Pancreas (tissue), 10 donors: ENCODE data around the gene RNF157. TPM values are rescaled to one million over a fixed set of nuclear protein-coding genes. Genes with fewer than 3 reads are reported as not detected.

Experiments used
- ATAC-seq, 4 donors: fragments of 200-7000 bp; cut with Tn5 transposase; one replicate each; pipeline versions ENCODE4 v1.8.0 to v1.9.1; 2020; ENCODE audit warnings: mild to moderate bottlenecking in 4 of 4, moderate library complexity in 4 of 4
- DNase-seq, 6 donors: peaks; one replicate each; pipeline ENCODE4 v3.0.0-alpha.2; 2020
- FAIRE-seq: peaks from 2 replicates; lab custom pipeline; 2012; peaks lifted over from hg19 to GRCh38; lab: Jason Lieb, UNC
- H3K27ac ChIP-seq, 4 donors: fragments of 200-600 bp; sonication (generic); 1 replicate in 3 of 4; 2 replicates in 1 of 4; pipeline versions ENCODE4 v1.5.0 to v1.8.0; 2020
- H3K27me3 ChIP-seq, 4 donors: fragments of 200-600 bp; one replicate each; pipeline ENCODE4 v1.8.0; 2021
- H3K36me3 ChIP-seq, 3 donors: fragments of 200-600 bp; sonication (generic) in 1 of 3; one replicate each; pipeline versions ENCODE4 v1.5.0 to v1.8.0; 2020 to 2021
- H3K4me1 ChIP-seq, 3 donors: fragments of 200-600 bp; one replicate each; pipeline ENCODE4 v1.8.0; 2021
- H3K4me3 ChIP-seq, 4 donors: fragments of 200-600 bp; sonication (generic) in 2 of 4; one replicate each; pipeline versions ENCODE4 v1.5.0 to v1.8.0; 2020 to 2021
- H3K9me3 ChIP-seq, 4 donors: fragments of 200-600 bp; one replicate each; pipeline ENCODE4 v1.8.0; 2021
- WGBS, 2 donors: extraction: QIAGEN DNeasy Blood & Tissue Kit; methylation state at CpG; one replicate each; pipeline ENCODE4 v1.1.7; 2013; 5-methylcytosine and 5-hydroxymethylcytosine counted together
- intact Hi-C, 3 donors: fragments of 100-400 bp; cut with DNase I; formaldehyde crosslinking; loops; one replicate each; pipeline versions ENCODE4 v1.11.1 to v1.14.2; 2022
- polyA plus RNA-seq, 2 donors: library from polyadenylated mRNA; stranded (reverse); fragments of 200-250 nt; gene quantifications; one replicate each; pipeline ENCODE4 v1.2.3, GENCODE V29; 2013
- total RNA-seq, 6 donors: library from RNA; stranded (reverse); fragmentation: NEBNext Ultra II Directional in 4 of 6; extraction: Animal tissue kit (Norgen Biotek cat#: 25700) in 4 of 6; gene quantifications; one replicate each; pipeline versions ENCODE4 v1.2.1 to v1.2.4, GENCODE V29; 2021 to 2023
- TF ChIP-seq, protein P1 (sequence below), 4 donors: fragments of 200-600 bp; sonication (generic) in 3 of 4; IDR thresholded peaks; one replicate each; pipeline versions ENCODE4 v1.5.0 to v1.8.0; 2021; ENCODE audit warnings: antibody characterized with exemption in 4 of 4
- donor health status: healthy with polysubstance abuse.
- donor health status: DM: no; HTN: no; CAD: no; lungs with moderate emphysema.
- donor health status: DM: no; HTN: no; CAD: no.
- donor health status: control.
- donor health status: control.
- donor health status: Bipolar disorder and iron deficiency.
- donor health status: DM: yes; HTN: yes; CAD: no.
- donor health status: DM: no; HTN: no; CAD: no.
- donor health status: DM: no; HTN: no; CAD: no.
- donor health status: DM: yes; HTN: yes; CAD: no.

Gene RNF157
- total and polyA plus RNA-seq, 8 donors = 0.87 to 6.4 (median 3.3) TPM

DNA sequence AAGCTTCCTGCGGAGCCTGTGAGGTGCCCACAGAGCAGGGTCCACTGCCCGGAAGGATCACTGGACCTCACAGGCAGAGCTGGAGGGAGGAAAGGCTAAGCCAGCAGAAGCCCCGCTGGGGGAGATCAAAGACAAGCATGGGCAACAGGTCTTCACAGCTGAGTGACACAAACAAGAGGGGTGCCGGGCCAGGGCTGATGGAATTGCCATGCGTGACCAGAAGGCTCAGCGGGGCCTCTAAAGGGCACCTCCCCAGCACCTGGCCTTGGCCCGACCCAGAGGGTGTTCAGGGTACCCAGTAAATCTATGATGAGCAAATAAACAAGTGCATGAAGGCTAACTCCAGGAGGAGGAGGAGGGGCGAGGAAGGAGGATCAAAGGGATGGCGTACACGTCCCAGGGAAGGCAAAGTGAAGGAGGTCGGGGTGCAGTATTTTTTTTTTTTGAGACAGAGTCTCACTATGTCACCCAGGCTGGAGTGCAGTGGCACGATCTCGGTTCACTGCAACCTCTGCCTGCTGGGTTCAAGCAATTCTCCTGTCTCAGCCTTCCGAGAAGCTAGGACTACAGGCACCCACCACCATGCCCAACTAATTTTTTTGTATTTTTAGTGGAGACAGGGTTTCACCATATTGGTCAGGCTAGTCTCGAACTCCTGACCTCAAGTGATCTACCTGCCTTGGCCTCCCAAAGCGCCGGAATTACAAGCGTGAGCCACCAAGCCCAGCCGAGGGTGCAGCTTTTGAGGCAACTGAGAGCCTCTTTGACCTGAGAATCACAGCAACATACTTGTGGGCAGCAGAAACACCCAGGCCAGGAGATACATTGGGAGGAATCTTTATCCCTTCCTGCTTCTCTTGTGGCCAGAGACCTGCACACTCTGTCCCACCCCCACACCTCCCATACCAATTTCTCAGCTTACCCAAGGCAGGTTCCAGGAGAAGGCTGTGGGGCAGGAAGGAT lies 120.6 kb downstream of the RNF157 start:
- H3K36me3 ChIP-seq = no peaks in the 10 kb centered on the region
- H3K27ac ChIP-seq = no peak overlapping the region
- TF ChIP-seq, protein P1, sequence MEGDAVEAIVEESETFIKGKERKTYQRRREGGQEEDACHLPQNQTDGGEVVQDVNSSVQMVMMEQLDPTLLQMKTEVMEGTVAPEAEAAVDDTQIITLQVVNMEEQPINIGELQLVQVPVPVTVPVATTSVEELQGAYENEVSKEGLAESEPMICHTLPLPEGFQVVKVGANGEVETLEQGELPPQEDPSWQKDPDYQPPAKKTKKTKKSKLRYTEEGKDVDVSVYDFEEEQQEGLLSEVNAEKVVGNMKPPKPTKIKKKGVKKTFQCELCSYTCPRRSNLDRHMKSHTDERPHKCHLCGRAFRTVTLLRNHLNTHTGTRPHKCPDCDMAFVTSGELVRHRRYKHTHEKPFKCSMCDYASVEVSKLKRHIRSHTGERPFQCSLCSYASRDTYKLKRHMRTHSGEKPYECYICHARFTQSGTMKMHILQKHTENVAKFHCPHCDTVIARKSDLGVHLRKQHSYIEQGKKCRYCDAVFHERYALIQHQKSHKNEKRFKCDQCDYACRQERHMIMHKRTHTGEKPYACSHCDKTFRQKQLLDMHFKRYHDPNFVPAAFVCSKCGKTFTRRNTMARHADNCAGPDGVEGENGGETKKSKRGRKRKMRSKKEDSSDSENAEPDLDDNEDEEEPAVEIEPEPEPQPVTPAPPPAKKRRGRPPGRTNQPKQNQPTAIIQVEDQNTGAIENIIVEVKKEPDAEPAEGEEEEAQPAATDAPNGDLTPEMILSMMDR (IDR thresholded peaks at IDR 0.05) = no peak
- no peaks in the 10 kb centered on the region for H3K27me3 ChIP-seq
- no peak for FAIRE-seq
- DNase-seq = peak in 1 of 6 donors; percentile 52
- H3K4me3 ChIP-seq = no peak overlapping the region
- H3K9me3 ChIP-seq = no peaks in the 10 kb centered on the region
- 77 to 79% methylated on average over 19 of the region's 19 CpGs for WGBS, 2 donors
- ATAC-seq = no peak
- H3K4me1 ChIP-seq = peaks cover 0 to 4% (median 0%) of the 10 kb centered on the region in 3 donors
- intact Hi-C loops = loop anchor here in 2 of 3 donors (5.0 kb wide), 3 partner anchors 33 to 163 kb away; no protein-coding TSS in a partner anchor

DNA sequence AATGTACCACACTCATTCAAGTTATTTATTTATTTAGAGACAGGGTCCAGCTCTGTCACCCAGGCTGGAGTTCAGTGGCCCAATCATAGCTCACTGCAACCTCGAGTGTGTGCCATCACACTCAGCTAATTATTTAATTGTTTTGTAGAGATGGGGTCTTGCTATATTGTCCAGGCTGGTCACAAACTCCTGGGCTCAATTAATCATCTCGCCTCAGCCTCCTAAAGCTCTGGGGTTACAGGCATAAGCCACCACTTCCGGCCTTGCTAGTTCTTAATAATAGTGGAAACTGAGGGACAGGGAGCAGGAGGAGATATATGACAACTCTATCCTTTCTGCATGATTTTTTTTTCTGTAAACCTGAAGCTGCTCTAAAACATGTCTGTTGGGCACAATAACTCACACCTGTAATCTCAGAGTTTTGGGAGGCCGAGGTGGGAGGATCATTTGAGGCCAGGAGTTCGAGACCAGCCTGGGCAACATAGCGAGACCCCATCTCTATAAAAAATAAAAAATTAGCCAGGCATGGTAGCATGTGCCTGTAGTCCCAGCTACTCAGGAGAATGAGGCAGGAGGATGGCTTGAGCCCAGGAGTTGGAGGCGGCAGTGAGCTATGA lies 125.0 kb downstream of the RNF157 start:
- Histone ChIP-seq H3K36me3 (no peaks in the 10 kb centered on the region), H3K4me1 (no peaks in the 10 kb centered on the region), H3K9me3 (no peaks in the 10 kb centered on the region), H3K27me3 (no peaks in the 10 kb centered on the region), H3K4me3 (no peak overlapping the region), H3K27ac (no peak overlapping the region)
- DNase-seq (no peak), ATAC-seq (no peak), FAIRE-seq (no peak)
- WGBS, 2 donors = 82 to 88% methylated on average over 7 of the region's 7 CpGs
- intact Hi-C loops = loop anchor here in 1 of 3 donors (5.0 kb wide), 1 partner anchor 37 kb away; no protein-coding TSS in a partner anchor
- TF ChIP-seq, protein P1 (IDR thresholded peaks at IDR 0.05) = no peak

DNA sequence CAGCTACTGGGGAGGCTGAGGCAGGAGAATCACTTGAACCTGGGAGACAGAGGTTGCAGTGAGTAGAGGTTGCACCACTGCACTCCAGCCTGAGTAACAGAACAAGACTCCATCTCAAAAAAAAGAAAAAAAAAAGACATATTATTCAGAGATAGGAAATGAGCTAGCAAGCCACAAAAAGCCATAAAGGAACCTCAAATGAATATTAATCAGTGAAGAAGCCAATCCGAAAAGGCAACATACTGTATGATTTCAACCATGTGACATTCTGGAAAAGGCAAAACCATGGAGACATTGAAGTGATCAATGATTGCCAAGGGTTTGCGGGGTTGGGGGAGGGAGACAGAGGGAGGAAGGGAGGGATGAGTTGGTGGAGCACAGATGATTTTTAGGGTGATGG lies 128.3 kb downstream of the RNF157 start:
- Histone ChIP-seq H3K4me3 (no peak overlapping the region), H3K36me3 (no peaks in the 10 kb centered on the region), H3K4me1 (no peaks in the 10 kb centered on the region), H3K27ac (no peak overlapping the region), H3K27me3 (no peaks in the 10 kb centered on the region), H3K9me3 (no peaks in the 10 kb centered on the region)
- DNase-seq = no peak
- intact Hi-C loops = no loop called here
- WGBS, 2 donors = 71 to 73% methylated on average over 2 of the region's 2 CpGs
- ATAC-seq = no peak
- TF ChIP-seq, protein P1 (IDR thresholded peaks at IDR 0.05) = no peak
- no peak for FAIRE-seq

DNA sequence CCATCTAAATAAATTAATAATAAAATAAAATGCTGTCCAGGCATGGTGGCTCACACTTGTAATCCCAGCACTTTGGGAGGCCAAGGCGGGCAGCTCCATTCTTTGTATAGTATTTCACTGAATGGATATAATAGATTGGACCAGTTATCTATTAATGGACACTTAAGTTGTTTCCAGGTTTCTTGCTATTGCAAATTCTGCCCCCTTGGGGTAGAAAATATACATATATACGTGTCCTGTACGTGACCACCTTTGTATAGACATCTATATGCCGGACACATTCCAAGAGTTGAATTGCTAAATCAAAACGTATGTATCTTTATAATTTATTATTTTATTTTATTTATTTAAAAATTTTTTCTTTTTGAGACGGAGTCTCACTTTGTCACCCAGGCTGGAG lies 132.8 kb downstream of the RNF157 start:
- FAIRE-seq (no peak), ATAC-seq (no peak), DNase-seq (no peak)
- H3K9me3 ChIP-seq = no peaks in the 10 kb centered on the region
- no peaks in the 10 kb centered on the region for H3K36me3 ChIP-seq
- no peak overlapping the region for H3K4me3 ChIP-seq
- no peaks in the 10 kb centered on the region for H3K27me3 ChIP-seq
- 82 to 85% methylated on average over 6 of the region's 6 CpGs for WGBS, 2 donors
- intact Hi-C loops = no loop called here
- TF ChIP-seq, protein P1 (IDR thresholded peaks at IDR 0.05) = no peak
- H3K4me1 ChIP-seq = peaks cover 2 to 7% (median 4%) of the 10 kb centered on the region in 3 donors
- no peak overlapping the region for H3K27ac ChIP-seq
